Measurements from ENCODE around the gene TUT4.

TUT4 gene

DNA sequence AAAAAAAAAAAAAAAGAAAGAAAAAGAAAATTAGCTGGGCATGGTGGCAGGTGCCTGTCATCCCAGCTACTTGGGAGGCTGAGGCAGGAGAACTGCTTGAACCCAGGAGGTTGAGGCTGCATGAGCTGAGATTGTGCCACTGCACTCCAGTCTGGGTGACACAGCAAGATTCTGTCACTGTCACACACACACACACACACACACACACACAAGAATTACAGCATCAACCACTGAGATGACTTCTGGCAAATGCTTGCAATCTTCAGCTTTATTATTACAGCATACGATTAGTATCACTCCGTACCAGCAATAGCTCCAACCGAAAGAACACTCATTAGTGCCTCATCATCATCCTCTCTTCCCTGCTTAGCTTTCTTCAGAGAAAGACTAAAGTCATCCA is 153.3 kb downstream of the TUT4 start:
- DNase-seq = no peak

DNA sequence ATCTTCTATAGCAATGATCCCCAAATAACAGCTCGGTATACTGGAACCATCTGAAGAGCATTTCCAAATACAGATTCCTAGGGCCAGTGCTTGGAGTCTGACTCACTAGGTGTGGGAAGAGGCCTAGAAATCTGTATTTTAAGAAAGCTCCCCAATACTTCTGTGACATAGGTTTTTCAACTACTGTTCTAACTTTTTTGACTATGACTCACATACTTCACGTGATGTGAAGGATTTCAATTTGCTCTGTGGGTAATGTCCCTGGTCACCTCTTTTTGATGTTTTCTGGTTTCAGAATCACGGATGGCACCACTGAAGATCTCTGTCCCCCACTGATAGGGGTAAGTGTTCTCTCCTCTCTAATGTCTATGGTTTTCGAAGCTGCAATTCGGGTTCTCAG is 159.7 kb downstream of the TUT4 start:
- DNase-seq = no peak

DNA sequence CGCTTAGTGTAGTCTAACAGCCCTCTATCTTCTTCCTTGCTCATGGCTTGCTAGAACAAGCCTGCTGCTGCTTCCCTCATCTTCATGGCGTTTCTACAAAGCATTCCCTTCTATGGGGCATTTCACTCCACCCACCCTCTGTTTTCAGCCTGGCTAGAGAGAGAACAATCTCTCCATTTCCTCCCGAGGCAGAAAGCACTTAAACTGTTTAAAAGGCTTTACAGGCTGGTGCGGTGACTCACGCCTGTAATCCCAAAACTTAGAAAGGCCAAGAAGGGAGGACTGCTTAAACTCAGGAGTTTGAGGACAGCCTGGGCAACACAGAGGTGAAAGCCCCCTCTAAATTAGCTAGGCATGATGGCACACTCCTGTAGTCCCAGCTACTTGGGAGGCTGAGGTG is 166.4 kb downstream of the TUT4 start:
- DNase-seq = no peak

- DNase-seq = no peak
These were observed 167.5 kb downstream of the TUT4 start for GRCh38 chr1:52385376-52385775.
